GM23248 (cell line): ENCODE measurements around the gene PREX1. TPM values are rescaled to one million over a fixed set of nuclear protein-coding genes. Genes with fewer than 3 reads are reported as not detected.

Source experiments
- DNase-seq: peaks from one replicate; pipeline ENCODE4 v3.0.0-alpha.2; 2015
- H2AFZ ChIP-seq: fragments of 200-600 bp; sonication (generic); 2 replicates; pipeline ENCODE4 v1.6.1; 2016; ENCODE audit warnings: antibody characterized with exemption
- H3F3A ChIP-seq: fragments of 200-600 bp; sonication (generic); 2 replicates; pipeline ENCODE4 v1.6.1; 2016; ENCODE audit warnings: mild to moderate bottlenecking, antibody characterized with exemption, mixed run types; ENCODE audit not compliant: insufficient read depth
- H3K27ac ChIP-seq: fragments of 200-600 bp; sonication (generic); 2 replicates; pipeline ENCODE4 v1.5.1; 2016; ENCODE audit warnings: mild to moderate bottlenecking
- H3K27me3 ChIP-seq: fragments of 200-600 bp; sonication (generic); replicated peaks from 2 replicates; pipeline ENCODE4 v1.6.1; 2016; ENCODE audit warnings: mild to moderate bottlenecking; ENCODE audit not compliant: insufficient read depth
- H3K36me3 ChIP-seq: fragments of 200-600 bp; sonication (generic); 2 replicates; pipeline ENCODE4 v1.6.1; 2016; ENCODE audit warnings: low read depth, mild to moderate bottlenecking
- H3K4me1 ChIP-seq: fragments of 200-600 bp; sonication (generic); 2 replicates; pipeline ENCODE4 v1.6.1; 2016; ENCODE audit warnings: mild to moderate bottlenecking; ENCODE audit not compliant: insufficient read depth
- H3K4me2 ChIP-seq: fragments of 200-600 bp; sonication (generic); one replicate; pipeline ENCODE4 v1.6.1; 2016; ENCODE audit warnings: mild to moderate bottlenecking; ENCODE audit not compliant: unreplicated experiment
- H3K4me3 ChIP-seq: fragments of 200-600 bp; sonication (generic); 2 replicates; pipeline ENCODE4 v1.5.1; 2016; ENCODE audit warnings: mild to moderate bottlenecking
- H3K79me2 ChIP-seq: fragments of 200-600 bp; sonication (generic); 2 replicates; pipeline ENCODE4 v1.6.1; 2016; ENCODE audit warnings: mild to moderate bottlenecking; ENCODE audit not compliant: insufficient read depth
- H3K9ac ChIP-seq: fragments of 200-600 bp; sonication (generic); 2 replicates; pipeline ENCODE4 v1.6.1; 2016; ENCODE audit warnings: mild to moderate bottlenecking
- H3K9me2 ChIP-seq: fragments of 200-600 bp; sonication (generic); 2 replicates; pipeline ENCODE4 v1.6.1; 2016; ENCODE audit warnings: mixed run types, mild to moderate bottlenecking, moderate library complexity; ENCODE audit not compliant: insufficient read depth
- H3K9me3 ChIP-seq: fragments of 200-600 bp; sonication (generic); one replicate; pipeline ENCODE4 v1.6.1; 2017; ENCODE audit warnings: low read depth
- H4K20me1 ChIP-seq: fragments of 200-600 bp; sonication (generic); 2 replicates; pipeline ENCODE4 v1.6.0; 2016; ENCODE audit not compliant: insufficient read depth
- EZH2 ChIP-seq: fragments of 200-600 bp; sonication (generic); IDR thresholded peaks from 2 replicates; pipeline ENCODE4 v1.6.1; 2018; ENCODE audit warnings: antibody characterized with exemption, mild to moderate bottlenecking; ENCODE audit not compliant: insufficient read depth, poor library complexity, severe bottlenecking
- EZH2phosphoT487 ChIP-seq: fragments of 200-600 bp; sonication (generic); IDR thresholded peaks from 2 replicates; pipeline ENCODE4 v1.6.1; 2018; ENCODE audit warnings: antibody characterized with exemption, moderate library complexity, mild to moderate bottlenecking, low read depth; ENCODE audit not compliant: insufficient read depth
- WGBS, 2 experiments: methylation state at CpG; one replicate each; pipeline ENCODE4 v1.1.6; 2015 to 2017; ENCODE audit warnings: low lambda C conversion rate in 2 of 2, low coverage in 1 of 2; ENCODE audit errors: missing lambda C conversion rate in 2 of 2; 5-methylcytosine and 5-hydroxymethylcytosine counted together
- in situ Hi-C: fragments of 300-500 bp; cut with MboI; formaldehyde crosslinking; loops from 2 replicates; pipeline ENCODE4 v1.15.0; 2020
- polyA plus RNA-seq: library from polyadenylated mRNA; unstranded; fragments of >200 nt; fragmentation: Nextera tagmentation; extraction: Ambion mirVana; gene quantifications from 2 replicates; pipeline ENCODE4 v1.2.1, GENCODE V29; 2016
- total RNA-seq: library from RNA; depleted of rRNA; stranded (reverse); fragments of >200 nt; shearing (Covaris generic); gene quantifications from 2 replicates; pipeline ENCODE4 v1.2.3, GENCODE V29; 2014

The PREX1 gene
- total and polyA plus RNA-seq, 2 experiments from 2014 or later: 0.13 to 0.65 TPM

- Histone ChIP-seq H3K79me2 (no peaks in the 10 kb centered on the region), H3K27ac (no peak overlapping the region), H3K9me2 (no peaks in the 10 kb centered on the region), H3K9ac (no peak overlapping the region), H2AFZ (no peak overlapping the region), H3K36me3 (no peaks in the 10 kb centered on the region), H3K4me2 (no peak overlapping the region), H3K9me3 (no peaks in the 10 kb centered on the region), H3K27me3 (no peaks in the 10 kb centered on the region), H4K20me1 (no peaks in the 10 kb centered on the region), H3K4me1 (peaks cover 4% of the 10 kb centered on the region), H3K4me3 (no peak overlapping the region), H3F3A (no peaks in the 10 kb centered on the region)
- in situ Hi-C loops: no loop called here
- 77 to 80% methylated on average over 9 of the region's 9 CpGs for WGBS, 2 experiments
- TF ChIP-seq EZH2 (no peak), EZH2phosphoT487 (no peak)
- DNase-seq: no peak
Measured at GRCh38 chr20:48728042-48728825, 99.6 kb downstream of the PREX1 start.

- no peaks in the 10 kb centered on the region for H3K9me2 ChIP-seq
- in situ Hi-C loops: no loop called here
- 87 to 88% methylated on average over 6 of the region's 6 CpGs for WGBS, 2 experiments
- no peak overlapping the region for H3K4me3 ChIP-seq
- H3K9me3 ChIP-seq: no peaks in the 10 kb centered on the region
- no peaks in the 10 kb centered on the region for H4K20me1 ChIP-seq
- no peak overlapping the region for H3K27ac ChIP-seq
- TF ChIP-seq EZH2 (no peak), EZH2phosphoT487 (no peak)
- H3K4me2 ChIP-seq: no peak overlapping the region
- H3K27me3 ChIP-seq: no peaks in the 10 kb centered on the region
- no peak overlapping the region for H2AFZ ChIP-seq
- DNase-seq: no peak
- no peaks in the 10 kb centered on the region for H3K36me3 ChIP-seq
- peaks cover 14% of the 10 kb centered on the region for H3K4me1 ChIP-seq
- H3K9ac ChIP-seq: no peak overlapping the region
- no peaks in the 10 kb centered on the region for H3K79me2 ChIP-seq
- peaks cover 4% of the 10 kb centered on the region for H3F3A ChIP-seq
Measured at GRCh38 chr20:48727226-48727625, 100.6 kb downstream of the PREX1 start.

GRCh38 chr20:48725555-48725991 is 102.2 kb downstream of the PREX1 start:
- Histone ChIP-seq H3K9me2 (no peaks in the 10 kb centered on the region), H3K4me1 (peaks cover 20% of the 10 kb centered on the region), H3K27me3 (no peaks in the 10 kb centered on the region), H3K4me2 (no peak overlapping the region), H3K9me3 (no peaks in the 10 kb centered on the region), H3K9ac (no peak overlapping the region), H3K79me2 (no peaks in the 10 kb centered on the region), H3K4me3 (no peak overlapping the region), H3K36me3 (no peaks in the 10 kb centered on the region), H4K20me1 (no peaks in the 10 kb centered on the region), H3F3A (peaks cover 6% of the 10 kb centered on the region), H2AFZ (no peak overlapping the region), H3K27ac (no peak overlapping the region)
- TF ChIP-seq EZH2phosphoT487 (no peak), EZH2 (no peak)
- in situ Hi-C loops: no loop called here
- peak; percentile 19 for DNase-seq
- WGBS, 2 experiments: 91 to 94% methylated on average over 3 of the region's 3 CpGs

GRCh38 chr20:48724891-48725554 is 102.8 kb downstream of the PREX1 start:
- Histone ChIP-seq H3F3A (peaks cover 6% of the 10 kb centered on the region), H3K4me3 (no peak overlapping the region), H3K9me2 (no peaks in the 10 kb centered on the region), H3K4me2 (no peak overlapping the region), H3K4me1 (peaks cover 23% of the 10 kb centered on the region), H4K20me1 (no peaks in the 10 kb centered on the region), H3K27me3 (no peaks in the 10 kb centered on the region), H3K9ac (no peak overlapping the region), H3K79me2 (no peaks in the 10 kb centered on the region), H2AFZ (no peak overlapping the region), H3K36me3 (no peaks in the 10 kb centered on the region), H3K27ac (no peak overlapping the region), H3K9me3 (no peaks in the 10 kb centered on the region)
- TF ChIP-seq EZH2: no peak
- no peak for TF ChIP-seq EZH2phosphoT487
- in situ Hi-C loops: no loop called here
- 95 to 97% methylated on average over 11 of the region's 11 CpGs for WGBS, 2 experiments
- no peak for DNase-seq
